Activated CD4-positive, CD25-positive, alpha-beta regulatory T cell treated with anti-CD3 and anti-CD28 coated beads, Interleukin-2, amount 50 U/mL, for 24 hours (primary cell): ENCODE results near the gene ATF7.
"Not testable (repeated sequence)": the region's sequence is repeated elsewhere in the genome, so short reads cannot be mapped to it uniquely, and the experiment has no call there.

Experiments used
- ATAC-seq, 2 donors: fragments of 150-1000 bp; cut with Tn5 transposase; one replicate each; pipeline ENCODE4 v1.10.0; 2021; ENCODE audit warnings: mild to moderate bottlenecking in 1 of 2, moderate library complexity in 1 of 2

ATF7 gene

GRCh38 chr12:53626702-53627169, 554 bp upstream of the ATF7 start:
- peak; percentile 0 to 1 for ATAC-seq

- no peak for ATAC-seq
Observed at GRCh38 chr12:53625373-53625945, 723 bp downstream of the ATF7 start.

GRCh38 chr12:53624956-53625355, 1.2 kb downstream of the ATF7 start:
- no peak for ATAC-seq

- ATAC-seq, result no peak
Observed at GRCh38 chr12:53624458-53624857, 1.7 kb downstream of the ATF7 start.

- ATAC-seq, result no peak
Observed at GRCh38 chr12:53623548-53624385, 2.4 kb downstream of the ATF7 start.

- ATAC-seq, result no peak
Observed at GRCh38 chr12:53622724-53623123, 3.5 kb downstream of the ATF7 start.

GRCh38 chr12:53618275-53618674, 7.9 kb downstream of the ATF7 start:
- no peak for ATAC-seq

GRCh38 chr12:53617700-53618099, 8.5 kb downstream of the ATF7 start:
- ATAC-seq, result no peak

GRCh38 chr12:53616950-53617349, 9.2 kb downstream of the ATF7 start:
- ATAC-seq, result no peak

- no peak for ATAC-seq
Observed at GRCh38 chr12:53613821-53614220, 12.4 kb downstream of the ATF7 start.

- peak in 1 of 2 donors; percentile 24 for ATAC-seq
Observed at GRCh38 chr12:53612978-53613377, 13.2 kb downstream of the ATF7 start.

GRCh38 chr12:53611304-53611703, 14.9 kb downstream of the ATF7 start:
- no peak for ATAC-seq

- not testable (repeated sequence) for ATAC-seq
Observed at GRCh38 chr12:53606688-53607087, 19.5 kb downstream of the ATF7 start.

- no peak for ATAC-seq
Observed at GRCh38 chr12:53604581-53604980, 21.6 kb downstream of the ATF7 start.

GRCh38 chr12:53603804-53604203, 22.4 kb downstream of the ATF7 start:
- ATAC-seq, result no peak

- ATAC-seq, result no peak
Observed at GRCh38 chr12:53603196-53603595, 23.0 kb downstream of the ATF7 start.

GRCh38 chr12:53602176-53602864, 23.9 kb downstream of the ATF7 start:
- no peak for ATAC-seq

GRCh38 chr12:53601296-53601847, 24.8 kb downstream of the ATF7 start:
- ATAC-seq, result no peak

- ATAC-seq, result no peak
Observed at GRCh38 chr12:53600490-53601295, 25.5 kb downstream of the ATF7 start.

- no peak for ATAC-seq
Observed at GRCh38 chr12:53599579-53599978, 26.6 kb downstream of the ATF7 start.

- not testable (repeated sequence) for ATAC-seq
Observed at GRCh38 chr12:53598971-53599370, 27.2 kb downstream of the ATF7 start.

GRCh38 chr12:53596920-53597363, 29.2 kb downstream of the ATF7 start:
- no peak for ATAC-seq
